ENCODE measurements around the gene AMER1.

Gene AMER1

DNA sequence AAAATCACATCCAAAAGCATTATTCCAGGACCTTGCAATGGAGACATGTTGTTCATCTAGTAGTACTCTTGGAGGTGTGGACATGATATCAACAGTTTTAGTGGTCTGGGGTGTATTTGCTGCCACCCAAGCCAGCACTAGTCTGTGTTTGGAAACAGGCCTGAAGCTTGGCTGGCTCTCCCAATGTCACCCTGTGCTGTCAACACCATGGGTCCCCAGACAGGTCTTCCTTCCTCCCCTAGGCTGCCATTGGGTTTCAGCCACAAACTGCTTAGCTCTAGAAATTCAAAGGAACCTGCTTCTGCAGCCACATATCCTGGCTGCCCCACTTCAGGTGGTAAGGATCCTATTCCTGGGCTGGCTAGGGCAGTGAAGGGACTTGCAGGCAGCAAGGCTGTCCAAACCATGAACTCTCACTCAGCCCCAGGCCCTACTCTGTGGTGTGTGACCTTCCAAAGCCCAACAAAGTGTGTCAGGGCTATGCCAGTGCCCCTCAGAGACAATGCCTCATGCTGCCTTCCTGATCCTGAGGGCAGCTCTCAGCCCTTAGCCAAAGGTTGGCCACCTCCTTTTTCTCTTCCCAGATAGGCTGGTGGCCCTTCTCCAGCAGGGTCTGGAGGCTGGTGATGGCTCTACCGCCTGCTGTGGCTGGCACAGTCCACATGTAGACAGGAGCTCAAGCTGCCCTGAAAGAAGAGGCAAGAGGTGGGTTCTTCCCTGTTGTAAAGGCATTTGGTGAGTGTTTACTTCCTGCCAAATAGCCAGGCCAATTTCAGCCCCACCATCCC is 18.3 kb downstream of the AMER1 start:
- H3K27ac ChIP-seq (ENCODE audit: low read depth in 2 of 2, low read length in 2 of 2) = no peak overlapping the region
- H3K27me3 ChIP-seq (ENCODE audit: control insufficient read depth in 2 of 2, insufficient read depth in 2 of 2, low read length in 2 of 2) = peaks cover 0 to 3% of the 10 kb centered on the region in 2 donors

DNA sequence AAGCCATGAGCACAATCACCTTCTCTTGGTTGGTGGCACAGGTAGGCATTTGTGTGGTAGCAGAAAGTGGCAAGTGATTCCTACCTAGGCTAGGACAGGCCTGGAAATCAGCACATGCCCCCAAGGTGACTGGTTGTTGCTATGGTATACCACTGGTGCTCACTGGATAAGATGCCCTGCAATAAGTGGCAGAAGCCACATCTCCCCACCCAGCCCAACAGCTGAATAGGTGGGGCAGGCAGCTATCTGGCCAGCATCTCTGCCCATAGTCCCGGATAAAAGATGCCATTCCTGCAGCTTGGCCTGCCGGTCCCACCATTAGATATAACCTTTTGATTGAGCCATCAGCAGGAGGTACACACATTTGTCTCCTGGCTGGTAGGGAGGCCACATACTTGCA is 21.1 kb downstream of the AMER1 start:
- H3K27ac ChIP-seq (ENCODE audit: low read depth in 2 of 2, low read length in 2 of 2) = no peak overlapping the region
- no peaks in the 10 kb centered on the region for H3K9me3 ChIP-seq (ENCODE audit: control insufficient read depth in 2 of 2, low read length in 2 of 2)
- no peaks in the 10 kb centered on the region for H3K36me3 ChIP-seq (ENCODE audit: control insufficient read depth in 2 of 2, insufficient read depth in 2 of 2, low read length in 2 of 2)
- peaks cover 0 to 3% of the 10 kb centered on the region in 2 donors for H3K27me3 ChIP-seq (ENCODE audit: control insufficient read depth in 2 of 2, insufficient read depth in 2 of 2, low read length in 2 of 2)
- H3K9ac ChIP-seq (ENCODE audit: low read depth in 1 of 2, low read length in 2 of 2) = no peak overlapping the region
- H3K4me3 ChIP-seq (ENCODE audit: low read length in 2 of 2) = no peak overlapping the region
- H3K4me1 ChIP-seq (ENCODE audit: control insufficient read depth in 2 of 2, insufficient read depth in 2 of 2, low read length in 2 of 2) = no peaks in the 10 kb centered on the region

More for the DNA sequence above, 18.3 kb downstream of the AMER1 start:
- no peaks in the 10 kb centered on the region for H3K4me1 ChIP-seq (ENCODE audit: control insufficient read depth in 2 of 2, insufficient read depth in 2 of 2, low read length in 2 of 2)
- H3K36me3 ChIP-seq (ENCODE audit: control insufficient read depth in 2 of 2, insufficient read depth in 2 of 2, low read length in 2 of 2) = peaks cover 0 to 3% of the 10 kb centered on the region in 2 donors
- H3K4me3 ChIP-seq (ENCODE audit: low read length in 2 of 2) = no peak overlapping the region
- H3K9me3 ChIP-seq (ENCODE audit: control insufficient read depth in 2 of 2, low read length in 2 of 2) = no peaks in the 10 kb centered on the region
- H3K9ac ChIP-seq (ENCODE audit: low read depth in 1 of 2, low read length in 2 of 2) = no peak overlapping the region

DNA sequence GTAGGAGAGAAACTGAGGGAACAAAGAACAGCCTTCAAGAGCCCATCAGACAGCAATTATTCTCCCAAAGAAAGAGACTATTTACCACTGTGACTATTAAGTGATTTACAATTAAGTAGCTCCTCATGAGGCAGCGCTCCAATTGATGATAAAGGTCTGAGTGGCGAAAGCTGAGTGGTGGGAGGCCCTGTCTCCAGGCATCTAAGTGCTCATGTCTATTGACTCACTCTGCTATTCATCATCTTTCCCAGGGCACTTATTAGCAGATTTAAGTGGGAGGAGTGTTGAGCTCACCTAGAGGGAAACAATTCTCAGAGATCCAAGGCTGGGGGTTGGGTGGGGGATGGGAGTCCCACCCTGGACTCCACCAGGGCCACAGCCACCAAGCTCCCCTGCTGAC is 23.3 kb downstream of the AMER1 start:
- Histone ChIP-seq H3K27me3 (ENCODE audit: control insufficient read depth in 2 of 2, insufficient read depth in 2 of 2, low read length in 2 of 2) (peaks cover 0 to 3% of the 10 kb centered on the region in 2 donors), H3K9me3 (ENCODE audit: control insufficient read depth in 2 of 2, low read length in 2 of 2) (no peaks in the 10 kb centered on the region), H3K27ac (ENCODE audit: low read depth in 2 of 2, low read length in 2 of 2) (no peak overlapping the region), H3K36me3 (ENCODE audit: control insufficient read depth in 2 of 2, insufficient read depth in 2 of 2, low read length in 2 of 2) (no peaks in the 10 kb centered on the region), H3K4me1 (ENCODE audit: control insufficient read depth in 2 of 2, insufficient read depth in 2 of 2, low read length in 2 of 2) (no peaks in the 10 kb centered on the region), H3K9ac (ENCODE audit: low read depth in 1 of 2, low read length in 2 of 2) (no peak overlapping the region), H3K4me3 (ENCODE audit: low read length in 2 of 2) (no peak overlapping the region)

DNA sequence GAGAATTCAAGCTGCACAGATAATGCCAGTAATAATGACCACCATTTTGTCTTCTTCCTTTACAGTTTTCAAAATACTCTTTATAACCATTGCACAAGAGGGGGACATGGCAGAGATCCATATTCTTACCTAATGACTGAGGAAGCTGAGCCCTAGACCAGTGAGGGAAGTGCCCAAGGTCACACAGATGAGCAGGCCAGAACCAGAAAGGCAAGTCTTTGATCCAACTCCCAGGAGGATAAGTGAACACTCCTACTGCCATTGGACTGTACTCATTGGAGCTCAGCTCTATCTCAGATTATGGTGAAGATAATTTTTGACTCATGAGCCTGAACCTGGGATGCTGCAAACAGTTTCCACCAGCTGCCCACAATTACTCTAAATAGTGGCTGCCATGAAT is 28.6 kb downstream of the AMER1 start:
- H3K9me3 ChIP-seq (ENCODE audit: control insufficient read depth in 2 of 2, low read length in 2 of 2) = no peaks in the 10 kb centered on the region
- no peak overlapping the region for H3K27ac ChIP-seq (ENCODE audit: low read depth in 2 of 2, low read length in 2 of 2)
- H3K4me1 ChIP-seq (ENCODE audit: control insufficient read depth in 2 of 2, insufficient read depth in 2 of 2, low read length in 2 of 2) = no peaks in the 10 kb centered on the region
- H3K4me3 ChIP-seq (ENCODE audit: low read length in 2 of 2) = no peak overlapping the region
- H3K9ac ChIP-seq (ENCODE audit: low read depth in 1 of 2, low read length in 2 of 2) = no peak overlapping the region
- no peaks in the 10 kb centered on the region for H3K36me3 ChIP-seq (ENCODE audit: control insufficient read depth in 2 of 2, insufficient read depth in 2 of 2, low read length in 2 of 2)
- no peaks in the 10 kb centered on the region for H3K27me3 ChIP-seq (ENCODE audit: control insufficient read depth in 2 of 2, insufficient read depth in 2 of 2, low read length in 2 of 2)

DNA sequence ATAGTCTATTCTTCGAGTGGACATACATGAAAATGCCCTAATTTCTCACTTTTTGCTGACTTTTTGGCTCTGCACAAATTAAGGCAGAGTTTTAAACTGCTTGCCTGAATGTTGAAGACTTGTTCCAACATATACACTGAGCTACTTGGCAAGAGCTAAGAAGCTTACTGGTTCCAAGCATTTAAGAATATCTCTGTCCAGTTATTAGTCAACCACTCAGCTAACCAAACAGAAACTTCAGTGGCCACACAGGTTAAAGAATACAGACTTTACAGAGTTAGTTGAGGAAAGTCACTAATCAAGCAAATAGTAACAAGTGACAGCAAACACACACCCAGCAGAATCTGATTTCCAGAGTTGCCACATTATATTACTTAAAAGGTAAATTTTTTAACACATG is 35.5 kb downstream of the AMER1 start:
- Histone ChIP-seq H3K4me1 (ENCODE audit: control insufficient read depth in 2 of 2, insufficient read depth in 2 of 2, low read length in 2 of 2) (no peaks in the 10 kb centered on the region), H3K9ac (ENCODE audit: low read depth in 1 of 2, low read length in 2 of 2) (no peak overlapping the region), H3K9me3 (ENCODE audit: control insufficient read depth in 2 of 2, low read length in 2 of 2) (no peaks in the 10 kb centered on the region), H3K27me3 (ENCODE audit: control insufficient read depth in 2 of 2, insufficient read depth in 2 of 2, low read length in 2 of 2) (no peaks in the 10 kb centered on the region), H3K27ac (ENCODE audit: low read depth in 2 of 2, low read length in 2 of 2) (no peak overlapping the region), H3K36me3 (ENCODE audit: control insufficient read depth in 2 of 2, insufficient read depth in 2 of 2, low read length in 2 of 2) (no peaks in the 10 kb centered on the region), H3K4me3 (ENCODE audit: low read length in 2 of 2) (no peak overlapping the region)

DNA sequence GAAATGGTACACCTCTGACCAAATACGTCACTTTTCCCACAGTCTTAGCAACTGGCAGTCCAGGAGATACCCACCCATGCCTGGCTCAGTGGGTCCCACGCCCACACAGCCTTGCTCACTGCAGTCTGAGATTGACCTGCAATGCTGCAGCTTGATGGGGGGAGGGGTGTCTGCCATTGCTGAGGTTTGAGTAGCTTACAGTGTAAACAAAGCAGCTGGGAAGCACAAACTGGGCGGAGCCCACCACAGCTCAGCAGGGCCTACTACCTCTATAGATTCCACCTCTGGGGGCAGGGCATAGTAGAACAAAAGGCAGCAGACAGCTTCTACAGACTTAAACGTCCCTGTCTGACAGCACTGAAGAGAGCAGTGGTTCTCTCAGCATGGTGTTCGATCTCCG is 52.7 kb downstream of the AMER1 start:
- Histone ChIP-seq H3K9ac (ENCODE audit: low read depth in 1 of 2, low read length in 2 of 2) (no peak overlapping the region), H3K36me3 (ENCODE audit: control insufficient read depth in 2 of 2, insufficient read depth in 2 of 2, low read length in 2 of 2) (no peaks in the 10 kb centered on the region), H3K27ac (ENCODE audit: low read depth in 2 of 2, low read length in 2 of 2) (no peak overlapping the region), H3K4me3 (ENCODE audit: low read length in 2 of 2) (no peak overlapping the region), H3K27me3 (ENCODE audit: control insufficient read depth in 2 of 2, insufficient read depth in 2 of 2, low read length in 2 of 2) (peaks cover 0 to 2% of the 10 kb centered on the region in 2 donors), H3K4me1 (ENCODE audit: control insufficient read depth in 2 of 2, insufficient read depth in 2 of 2, low read length in 2 of 2) (no peaks in the 10 kb centered on the region), H3K9me3 (ENCODE audit: control insufficient read depth in 2 of 2, low read length in 2 of 2) (no peaks in the 10 kb centered on the region)

DNA sequence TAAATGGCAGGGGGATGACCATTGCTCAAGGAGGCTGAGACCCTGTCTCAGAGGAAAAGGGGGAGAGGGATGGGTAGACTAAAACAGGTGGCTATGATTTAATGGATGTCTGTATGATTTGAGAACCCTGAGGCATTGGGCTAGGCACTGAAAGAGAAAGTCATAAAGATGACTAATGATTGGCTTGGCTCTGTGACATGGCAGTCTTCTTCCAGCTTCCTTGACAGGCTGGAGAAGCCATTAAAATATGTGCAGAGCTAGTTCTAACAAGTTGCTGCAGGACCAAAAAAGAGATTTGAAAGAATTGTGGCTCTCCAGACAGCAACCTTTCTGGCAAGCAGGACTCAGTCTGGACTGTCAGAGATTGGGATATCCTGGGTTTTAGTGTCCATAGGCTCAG is 53.6 kb downstream of the AMER1 start:
- H3K4me1 ChIP-seq (ENCODE audit: control insufficient read depth in 2 of 2, insufficient read depth in 2 of 2, low read length in 2 of 2) = no peaks in the 10 kb centered on the region
- no peaks in the 10 kb centered on the region for H3K36me3 ChIP-seq (ENCODE audit: control insufficient read depth in 2 of 2, insufficient read depth in 2 of 2, low read length in 2 of 2)
- peaks cover 1 to 2% of the 10 kb centered on the region in 2 donors for H3K27me3 ChIP-seq (ENCODE audit: control insufficient read depth in 2 of 2, insufficient read depth in 2 of 2, low read length in 2 of 2)
- H3K9me3 ChIP-seq (ENCODE audit: control insufficient read depth in 2 of 2, low read length in 2 of 2) = no peaks in the 10 kb centered on the region
- no peak overlapping the region for H3K9ac ChIP-seq (ENCODE audit: low read depth in 1 of 2, low read length in 2 of 2)
- H3K4me3 ChIP-seq (ENCODE audit: low read length in 2 of 2) = no peak overlapping the region
- no peak overlapping the region for H3K27ac ChIP-seq (ENCODE audit: low read depth in 2 of 2, low read length in 2 of 2)

DNA sequence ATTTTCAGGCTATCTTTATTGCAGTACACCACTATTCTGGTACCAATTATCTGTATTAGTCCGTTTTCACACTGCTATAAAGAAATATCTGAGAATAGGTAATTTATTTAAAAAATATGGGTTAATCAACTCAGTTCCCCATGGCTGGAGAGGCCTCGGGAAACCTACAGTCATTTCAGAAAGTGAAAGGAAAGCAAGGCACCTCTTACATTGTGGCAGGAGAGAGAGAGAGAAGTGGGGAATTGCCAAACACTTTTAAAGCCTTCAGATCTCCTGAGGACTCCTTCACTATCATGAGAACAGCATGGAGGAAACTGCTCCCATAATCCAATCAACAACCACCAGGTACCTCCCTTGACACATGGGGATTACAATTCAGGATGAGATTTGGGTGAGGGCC is 54.7 kb downstream of the AMER1 start:
- Histone ChIP-seq H3K9me3 (ENCODE audit: control insufficient read depth in 2 of 2, low read length in 2 of 2) (no peaks in the 10 kb centered on the region), H3K4me1 (ENCODE audit: control insufficient read depth in 2 of 2, insufficient read depth in 2 of 2, low read length in 2 of 2) (no peaks in the 10 kb centered on the region), H3K27me3 (ENCODE audit: control insufficient read depth in 2 of 2, insufficient read depth in 2 of 2, low read length in 2 of 2) (peaks cover 2% of the 10 kb centered on the region in 2 donors), H3K9ac (ENCODE audit: low read depth in 1 of 2, low read length in 2 of 2) (no peak overlapping the region), H3K27ac (ENCODE audit: low read depth in 2 of 2, low read length in 2 of 2) (no peak overlapping the region), H3K4me3 (ENCODE audit: low read length in 2 of 2) (no peak overlapping the region), H3K36me3 (ENCODE audit: control insufficient read depth in 2 of 2, insufficient read depth in 2 of 2, low read length in 2 of 2) (no peaks in the 10 kb centered on the region)

Data from mucosa of rectum (tissue), 2 donors.